Measurements from ENCODE around the gene PMIS2.

Gene PMIS2
- total RNA-seq = 0 to 0.55 (median 0) reads per million in 17 experiments

DNA sequence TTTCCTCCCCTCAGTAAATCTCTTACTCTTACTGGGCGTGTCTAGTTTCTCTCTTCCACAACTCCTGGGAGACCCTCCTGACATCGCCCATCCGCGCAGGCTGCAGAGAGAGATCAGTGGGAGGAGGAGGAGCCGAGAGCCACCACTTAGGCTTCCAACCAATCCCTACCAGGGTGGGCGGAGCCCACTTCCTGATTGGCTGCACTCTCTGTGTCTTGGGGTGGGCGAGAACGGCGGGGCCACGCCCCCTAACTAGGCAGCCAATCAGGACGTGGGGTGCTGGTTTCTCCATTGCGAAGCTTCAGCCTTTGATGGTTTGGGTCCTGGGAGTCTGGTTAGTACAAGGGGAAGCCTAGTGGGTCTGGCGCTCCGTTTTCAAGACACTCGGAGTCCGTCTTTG lies at the start of gene PMIS2:
Gene PMIS2, plus strand, starts transcription at position 326 of the 400 bp plus-strand sequence. CDS start 87 bp downstream, outside the sequence.
- peak in 1 of 4 experiments; percentile 5 for DNase-seq

DNA sequence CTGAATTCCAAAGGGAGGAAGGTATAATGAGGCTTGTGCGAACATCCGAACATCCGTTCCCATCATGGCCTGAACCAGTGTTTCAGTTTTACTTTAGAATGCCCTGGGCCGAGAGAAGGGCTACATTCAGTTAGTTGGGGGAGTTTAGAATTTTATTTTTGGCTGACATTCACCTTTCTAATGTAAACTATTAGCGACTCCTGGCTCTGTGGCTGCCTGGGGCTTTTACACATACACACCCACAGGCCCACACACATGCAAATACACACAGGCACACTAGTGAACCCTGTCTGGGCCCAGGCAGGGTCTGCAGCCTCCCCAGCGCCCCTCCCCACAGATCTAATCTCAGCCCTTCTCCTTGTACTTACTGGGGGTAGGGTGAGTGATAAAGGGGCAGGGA lies 46.7 kb upstream of the PMIS2 start:
- no peak for DNase-seq

DNA sequence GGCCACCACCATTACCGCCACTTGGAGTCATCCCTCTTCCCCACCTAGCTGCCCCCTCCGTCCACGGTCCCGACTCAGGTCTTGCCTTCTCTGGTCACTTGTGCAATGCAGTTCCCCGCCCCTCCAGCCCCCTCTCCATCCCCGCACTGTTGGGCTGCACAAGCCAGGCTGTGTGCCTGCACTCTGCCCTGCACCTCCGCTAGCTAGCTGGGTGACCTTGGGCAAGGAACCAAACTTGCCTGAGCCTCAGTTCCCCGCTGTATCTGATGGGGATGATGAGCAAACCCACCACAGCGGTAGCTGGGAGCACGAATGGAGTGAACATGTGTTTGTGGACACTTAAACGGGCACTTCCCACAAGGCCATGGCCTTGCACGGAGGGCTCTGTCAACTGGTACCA lies 46.1 kb upstream of the PMIS2 start:
- no peak for DNase-seq

DNA sequence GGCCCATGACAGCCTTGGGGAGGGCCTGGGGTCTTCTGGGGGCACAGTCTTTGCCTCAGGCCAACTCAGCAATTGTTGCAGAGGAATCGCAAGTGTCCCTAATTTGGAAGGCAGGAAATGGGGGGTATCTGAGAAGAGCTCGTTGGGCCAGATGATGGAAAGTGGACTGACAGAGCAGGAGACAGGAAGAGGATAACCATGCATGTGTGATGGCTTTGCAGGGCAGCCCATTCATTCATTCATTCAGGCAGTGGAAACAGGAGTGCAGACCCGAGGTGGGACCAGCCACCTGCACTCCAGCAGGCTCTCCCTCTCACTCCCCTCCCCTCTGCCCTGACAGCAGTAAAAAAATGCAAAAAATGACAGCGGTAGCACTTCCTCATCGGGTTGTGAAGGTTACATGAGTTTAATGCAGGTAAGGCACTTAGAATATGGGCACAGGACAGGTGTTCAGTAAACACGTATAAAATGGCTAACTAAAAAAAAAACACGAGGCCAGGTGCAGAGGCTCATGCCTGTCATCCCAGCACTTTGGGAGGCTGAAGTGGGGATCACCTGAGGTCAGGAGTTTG lies 45.5 kb upstream of the PMIS2 start:
- DNase-seq = no peak

DNA sequence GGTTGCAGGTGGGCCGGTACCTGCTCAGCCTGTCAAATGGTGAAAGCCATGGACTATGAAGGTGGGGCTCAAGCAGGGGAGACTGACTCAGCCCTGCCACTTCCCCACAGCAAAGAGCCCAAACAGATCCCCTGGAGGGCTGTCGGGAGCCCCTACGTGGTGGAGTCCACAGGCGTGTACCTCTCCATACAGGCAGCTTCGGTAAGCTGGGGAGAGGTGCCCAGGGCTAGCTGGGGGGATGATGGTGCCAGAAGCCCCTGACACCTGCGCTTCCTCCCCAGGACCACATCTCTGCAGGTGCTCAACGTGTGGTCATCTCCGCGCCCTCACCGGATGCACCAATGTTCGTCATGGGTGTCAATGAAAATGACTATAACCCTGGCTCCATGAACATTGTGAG lies 43.8 kb upstream of the PMIS2 start:
- DNase-seq = no peak

DNA sequence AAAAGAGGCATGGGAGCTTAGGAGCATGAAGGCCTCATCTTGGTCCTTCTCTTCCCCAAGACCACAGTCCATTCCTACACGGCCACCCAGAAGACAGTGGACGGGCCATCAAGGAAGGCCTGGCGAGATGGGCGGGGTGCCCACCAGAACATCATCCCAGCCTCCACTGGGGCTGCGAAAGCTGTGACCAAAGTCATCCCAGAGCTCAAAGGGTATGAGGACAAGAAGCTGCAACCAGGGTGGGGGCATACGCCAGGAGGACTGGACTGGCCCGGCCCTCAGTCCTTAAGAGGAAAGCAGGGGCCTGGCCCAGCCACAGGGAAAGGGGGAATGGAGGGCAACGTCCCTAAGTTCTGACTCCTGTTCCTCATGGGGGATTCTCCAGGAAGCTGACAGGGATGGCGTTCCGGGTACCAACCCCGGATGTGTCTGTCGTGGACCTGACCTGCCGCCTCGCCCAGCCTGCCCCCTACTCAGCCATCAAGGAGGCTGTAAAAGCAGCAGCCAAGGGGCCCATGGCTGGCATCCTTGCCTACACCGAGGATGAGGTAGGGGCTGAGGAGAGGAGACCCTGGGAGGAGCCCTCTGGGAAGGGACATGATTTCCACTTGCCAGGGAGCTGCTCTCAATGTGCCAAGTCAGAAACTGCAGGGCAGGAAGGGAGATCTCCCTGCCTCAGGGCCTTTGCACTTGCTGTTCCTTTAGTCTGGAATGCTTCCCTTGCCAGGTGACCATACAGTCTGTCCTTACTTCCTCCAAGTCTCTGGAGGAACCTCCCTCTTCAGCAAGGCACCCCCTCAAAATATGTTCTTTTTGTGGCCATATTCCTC lies 42.5 kb upstream of the PMIS2 start:
- DNase-seq = no peak

DNA sequence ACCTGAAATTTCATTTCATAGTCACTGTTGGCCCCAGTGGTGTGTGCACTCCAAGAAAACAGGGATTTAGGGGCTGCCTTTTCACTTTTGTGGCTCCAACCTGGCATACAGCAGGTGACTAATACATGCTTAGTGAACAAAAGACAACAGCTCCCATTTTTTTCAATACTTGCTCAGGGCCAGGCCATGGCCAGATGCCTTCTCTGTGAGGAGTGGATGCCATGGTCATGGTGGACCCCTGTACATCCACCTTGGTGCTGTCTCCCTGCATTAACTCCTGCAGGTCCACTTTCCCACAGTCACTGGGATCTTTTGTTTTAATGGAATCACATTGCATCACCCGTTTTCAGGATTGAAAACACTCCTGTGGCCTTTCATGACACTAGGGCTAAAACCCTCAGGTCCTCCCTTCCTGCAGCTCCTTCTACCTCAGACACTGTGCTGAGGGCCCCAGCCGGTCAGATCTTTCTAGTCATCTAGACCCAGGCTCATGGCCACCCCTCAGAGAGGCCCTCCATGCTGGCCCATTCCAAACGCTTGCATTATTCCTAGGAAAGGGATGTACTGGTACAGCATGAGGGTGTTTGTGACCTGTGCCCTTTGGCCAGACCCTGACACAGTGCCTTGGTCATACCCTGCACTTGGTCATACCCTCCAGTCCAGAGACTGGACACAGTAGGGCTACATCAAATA lies 41.7 kb upstream of the PMIS2 start:
- DNase-seq = no peak

DNA sequence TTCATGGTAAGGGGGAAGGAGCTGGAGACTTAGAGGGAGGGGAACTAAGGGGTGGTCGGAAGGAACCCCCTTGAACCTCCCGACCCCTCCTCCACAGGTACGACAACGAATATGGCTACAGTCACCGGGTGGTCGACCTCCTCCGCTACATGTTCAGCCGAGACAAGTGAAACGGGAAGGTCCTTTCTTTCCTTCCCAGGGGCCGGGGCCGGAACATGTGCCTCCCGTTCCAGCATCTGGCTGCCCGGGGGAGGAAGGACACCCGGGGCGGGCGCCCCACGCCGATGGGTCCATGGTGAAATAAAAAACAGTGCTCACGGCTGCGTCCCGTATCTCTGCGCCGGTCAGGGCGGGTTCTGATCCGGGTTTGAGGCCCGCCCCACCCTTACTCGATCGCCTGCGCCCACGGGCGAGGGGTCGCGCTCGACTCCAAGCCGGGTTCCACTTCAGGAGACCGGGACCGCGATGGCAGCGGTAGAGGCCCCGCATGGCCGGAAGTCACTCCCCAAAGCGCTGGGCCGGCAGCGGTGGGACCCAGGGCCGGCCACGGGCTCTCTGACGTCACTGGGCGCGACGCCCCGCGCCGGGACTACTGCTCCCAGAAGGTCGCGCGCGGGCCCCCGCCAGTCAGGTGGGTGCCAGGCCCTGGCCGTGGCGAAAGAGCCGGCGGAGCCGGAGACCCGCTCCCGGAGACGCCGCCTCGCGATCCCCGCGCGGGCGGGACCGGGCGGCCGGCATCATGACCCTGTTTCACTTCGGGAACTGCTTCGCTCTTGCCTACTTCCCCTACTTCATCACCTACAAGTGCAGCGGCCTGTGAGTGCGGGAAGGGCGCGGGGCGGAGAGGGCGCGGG lies 40.7 kb upstream of the PMIS2 start, which contains the start of gene TMEM147:
Gene TMEM147, plus strand, starts transcription at position 626 of the 854 bp plus-strand sequence. Its CDS starts 114 bp downstream, at position 740.
- DNase-seq = peak; percentile 93 to 98 (median 96)

DNA sequence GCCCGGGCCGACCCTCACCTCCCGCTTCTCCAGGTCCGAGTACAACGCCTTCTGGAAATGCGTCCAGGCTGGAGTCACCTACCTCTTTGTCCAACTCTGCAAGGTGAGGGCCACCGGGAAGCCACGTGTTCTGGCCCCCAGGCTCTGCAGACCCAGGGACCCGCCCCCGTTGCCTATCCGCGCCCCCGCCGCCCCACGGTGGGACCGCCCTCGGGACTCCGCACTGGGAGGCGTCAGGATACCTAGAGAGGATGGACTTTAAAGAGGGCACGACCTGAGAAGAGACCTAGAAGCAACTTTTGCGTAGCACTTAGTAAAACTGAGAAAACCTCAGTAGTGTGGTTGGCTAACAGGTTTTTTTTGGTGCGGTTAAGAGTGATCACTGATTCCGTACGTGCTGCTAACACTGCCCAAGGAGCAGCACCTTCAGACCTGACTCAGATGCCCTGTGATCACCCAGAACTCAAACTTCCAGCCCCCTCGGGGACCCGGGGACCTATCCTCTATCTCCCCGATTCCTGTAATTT lies 40.1 kb upstream of the PMIS2 start:
- DNase-seq = peak in 2 of 4 experiments; percentile 25 to 39

DNA sequence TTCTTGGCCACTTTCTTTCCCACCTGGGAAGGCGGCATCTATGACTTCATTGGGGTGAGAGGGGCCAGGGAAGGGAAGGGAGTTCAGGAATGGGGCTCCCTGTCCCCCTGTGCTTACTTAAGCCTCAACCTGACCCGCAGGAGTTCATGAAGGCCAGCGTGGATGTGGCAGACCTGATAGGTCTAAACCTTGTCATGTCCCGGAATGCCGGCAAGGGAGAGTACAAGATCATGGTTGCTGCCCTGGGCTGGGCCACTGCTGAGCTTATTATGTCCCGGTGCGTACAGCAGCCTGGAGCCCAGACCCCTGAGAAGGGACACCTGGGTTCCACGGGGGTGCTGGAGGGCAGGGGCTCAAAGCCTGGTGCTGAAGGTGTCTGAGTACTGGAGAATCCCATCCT lies 39.4 kb upstream of the PMIS2 start:
- no peak for DNase-seq

DNA sequence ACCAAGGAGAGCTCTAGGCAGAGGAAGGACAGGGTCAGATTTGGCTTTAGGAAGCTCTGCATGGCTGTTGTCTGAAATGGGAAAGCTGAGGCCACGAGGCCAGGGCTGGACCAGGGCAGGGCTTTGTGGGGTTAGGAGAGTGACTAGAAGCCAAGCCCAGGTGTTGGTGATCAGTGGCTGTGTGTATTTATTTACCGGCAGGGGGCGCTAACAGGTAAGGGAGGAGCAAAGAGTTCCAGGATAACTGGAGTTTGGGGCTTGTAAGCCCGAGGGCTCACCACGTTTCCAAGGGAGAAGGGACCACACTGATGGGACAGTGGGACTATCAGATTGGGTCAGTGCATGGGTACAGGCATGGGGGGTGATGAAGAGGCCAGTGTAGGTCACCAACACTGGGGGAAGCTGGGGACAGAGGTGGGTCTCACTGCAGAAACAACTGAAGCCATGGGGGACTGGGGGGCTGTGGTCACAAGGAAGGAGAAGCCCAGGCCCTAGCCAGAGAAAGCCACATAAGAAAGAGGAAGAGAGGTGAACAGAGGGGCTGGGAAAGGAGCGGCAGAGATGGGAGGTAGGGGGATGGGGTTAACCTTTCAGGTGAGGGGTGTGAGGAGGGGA lies 36.7 kb upstream of the PMIS2 start:
- peak; percentile 74 to 88 (median 78) for DNase-seq

DNA sequence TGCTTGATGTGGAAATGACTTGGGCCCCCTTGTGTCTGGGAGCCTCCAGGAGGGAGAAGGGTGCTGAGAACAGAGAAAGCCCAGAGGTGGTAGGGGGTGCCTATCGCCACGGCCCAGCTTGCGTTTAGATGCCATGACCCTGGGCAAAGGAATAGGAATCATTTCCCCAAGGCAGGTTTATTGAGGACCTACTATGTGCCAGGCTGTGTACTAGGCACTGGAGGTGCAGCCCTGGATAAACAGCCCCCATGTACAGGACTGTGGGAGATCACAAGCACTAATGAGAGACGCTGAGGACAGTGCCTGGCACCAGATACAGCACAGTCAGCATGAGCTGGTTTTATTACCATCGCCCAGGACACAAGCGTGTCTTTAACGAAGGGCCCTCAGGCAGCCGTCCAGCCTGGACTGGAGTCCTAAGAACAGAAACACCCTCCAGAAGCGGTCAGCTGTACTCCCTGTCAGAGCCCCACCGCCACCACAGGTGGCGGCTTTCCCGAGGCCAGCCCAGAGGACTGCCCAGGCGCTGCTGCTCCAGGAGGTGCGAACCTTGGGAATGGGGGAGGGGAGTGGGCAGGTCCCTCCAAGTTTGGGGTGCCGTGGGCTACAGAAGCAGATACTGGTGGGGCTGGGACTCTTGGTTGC lies 36.0 kb upstream of the PMIS2 start:
- no peak for DNase-seq

DNA sequence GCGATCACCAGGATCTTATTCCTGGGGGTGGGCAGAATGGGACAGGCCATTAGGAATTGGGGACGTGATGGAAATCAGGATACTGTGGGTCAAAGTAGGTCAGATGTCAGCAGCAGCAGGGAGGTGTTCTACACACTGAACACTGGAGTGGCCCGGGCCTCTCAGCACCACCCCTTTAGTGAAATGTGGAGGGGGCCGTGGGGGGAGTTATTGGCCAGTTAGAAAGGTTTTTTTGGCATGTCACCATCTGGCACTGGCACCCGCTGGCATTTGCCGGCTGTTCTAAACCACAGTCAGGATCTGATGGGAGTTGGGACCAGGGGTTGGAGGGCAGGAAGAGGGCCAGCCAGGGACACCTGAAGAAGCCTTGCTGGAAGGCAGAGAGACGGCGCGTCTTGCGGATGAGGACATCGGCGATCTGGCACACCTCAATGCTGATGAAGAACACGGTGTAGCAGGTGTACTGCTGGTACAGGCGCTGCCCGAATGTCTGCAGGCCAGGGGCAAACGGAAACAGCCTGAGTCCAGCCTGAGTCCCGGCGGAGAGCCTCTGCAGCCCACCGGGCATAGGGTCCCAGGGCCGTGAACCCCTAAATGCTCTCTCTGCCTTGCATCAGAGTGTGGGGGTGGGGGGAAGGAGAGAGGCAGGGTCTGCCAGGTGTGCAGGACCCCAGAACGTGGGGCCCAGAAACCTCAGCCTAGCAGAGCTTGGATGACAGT lies 34.7 kb upstream of the PMIS2 start:
- no peak for DNase-seq

DNA sequence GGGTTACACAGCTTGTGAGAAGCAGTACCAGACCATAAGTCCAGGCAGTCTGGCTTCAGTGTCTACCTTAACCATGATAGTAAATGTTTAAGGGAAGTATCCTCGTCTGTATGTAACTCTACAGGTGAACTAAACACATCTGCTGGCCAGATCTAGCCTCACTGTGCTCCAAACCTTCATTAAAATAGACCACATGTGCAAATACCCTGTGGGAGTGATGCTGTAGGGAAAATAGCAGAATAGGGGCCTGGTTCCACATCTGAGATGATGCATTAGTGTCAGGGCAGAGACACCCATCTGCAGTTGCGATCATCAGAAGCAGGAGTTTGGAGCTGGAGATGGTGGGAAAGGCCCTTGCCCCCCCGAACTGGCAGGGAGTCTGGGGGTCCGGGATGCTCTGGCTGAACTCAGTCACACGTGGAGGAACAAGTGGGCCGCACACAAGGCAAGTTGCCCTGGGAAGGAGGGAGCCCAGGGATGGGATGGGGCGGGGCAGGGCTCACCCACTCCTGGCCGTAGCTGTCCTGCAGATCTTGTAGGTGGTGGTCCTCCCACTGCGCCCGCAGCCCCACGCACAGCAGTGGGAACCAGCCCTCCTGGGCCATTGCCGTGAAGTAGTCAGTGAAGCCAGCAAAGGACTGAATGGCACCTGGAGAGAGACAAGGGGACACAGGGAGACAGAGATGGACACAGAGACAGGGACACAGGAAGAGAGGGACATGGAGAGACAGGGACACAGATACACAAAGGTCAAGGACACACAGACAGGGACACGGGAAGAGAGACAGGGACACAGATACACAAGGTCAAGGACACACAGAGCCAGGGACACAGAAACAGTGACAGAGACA lies 33.2 kb upstream of the PMIS2 start:
- no peak for DNase-seq

DNA sequence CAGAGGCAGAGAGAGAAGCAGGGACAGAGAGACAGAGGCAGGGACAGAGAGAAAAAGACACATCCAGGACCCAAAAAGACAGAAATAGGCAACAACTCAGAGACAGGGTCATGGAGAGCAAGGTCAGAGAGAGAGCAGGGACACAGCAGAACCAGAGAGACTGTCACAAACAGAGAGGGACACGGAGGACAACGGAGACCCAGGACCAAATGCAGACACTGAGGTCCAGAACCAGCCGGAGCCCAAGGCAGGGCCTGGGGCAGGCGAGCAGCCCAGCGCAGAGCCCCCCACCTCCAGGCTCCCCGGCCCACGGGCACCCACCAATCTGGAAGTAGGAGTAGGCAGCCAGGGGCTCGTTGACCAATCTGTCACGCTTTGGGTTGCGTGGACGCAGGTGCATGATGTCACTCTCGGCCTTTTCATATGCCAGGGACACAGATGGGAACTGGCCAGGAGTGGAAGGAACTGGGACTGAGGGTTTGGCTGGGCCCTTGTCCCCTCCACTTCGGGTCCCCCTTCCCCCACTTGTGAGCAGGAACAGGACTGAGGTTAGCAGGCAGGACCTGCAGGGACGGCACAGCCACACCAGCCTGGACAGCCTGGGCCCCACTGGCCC lies 32.5 kb upstream of the PMIS2 start:
- DNase-seq = no peak

DNA sequence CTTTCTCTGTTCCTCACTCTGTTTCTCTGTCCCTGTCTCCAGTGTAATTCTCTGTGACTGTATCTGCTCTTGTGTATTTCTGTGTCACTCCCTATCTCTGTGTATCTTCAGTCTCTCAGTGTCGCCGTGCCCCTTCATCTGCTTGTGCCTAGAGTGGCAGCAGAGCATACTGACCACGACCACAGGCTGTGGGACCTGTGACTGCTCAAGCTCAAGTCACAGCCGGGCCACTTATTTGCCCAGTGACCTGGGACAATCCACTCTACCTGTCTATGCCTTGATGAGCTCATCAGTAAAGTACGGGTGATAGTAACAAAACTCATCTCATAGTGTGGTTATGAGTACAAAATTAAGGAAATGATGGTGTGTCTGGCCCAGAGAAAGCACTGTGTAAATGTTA lies 31.9 kb upstream of the PMIS2 start:
- DNase-seq = no peak

DNA sequence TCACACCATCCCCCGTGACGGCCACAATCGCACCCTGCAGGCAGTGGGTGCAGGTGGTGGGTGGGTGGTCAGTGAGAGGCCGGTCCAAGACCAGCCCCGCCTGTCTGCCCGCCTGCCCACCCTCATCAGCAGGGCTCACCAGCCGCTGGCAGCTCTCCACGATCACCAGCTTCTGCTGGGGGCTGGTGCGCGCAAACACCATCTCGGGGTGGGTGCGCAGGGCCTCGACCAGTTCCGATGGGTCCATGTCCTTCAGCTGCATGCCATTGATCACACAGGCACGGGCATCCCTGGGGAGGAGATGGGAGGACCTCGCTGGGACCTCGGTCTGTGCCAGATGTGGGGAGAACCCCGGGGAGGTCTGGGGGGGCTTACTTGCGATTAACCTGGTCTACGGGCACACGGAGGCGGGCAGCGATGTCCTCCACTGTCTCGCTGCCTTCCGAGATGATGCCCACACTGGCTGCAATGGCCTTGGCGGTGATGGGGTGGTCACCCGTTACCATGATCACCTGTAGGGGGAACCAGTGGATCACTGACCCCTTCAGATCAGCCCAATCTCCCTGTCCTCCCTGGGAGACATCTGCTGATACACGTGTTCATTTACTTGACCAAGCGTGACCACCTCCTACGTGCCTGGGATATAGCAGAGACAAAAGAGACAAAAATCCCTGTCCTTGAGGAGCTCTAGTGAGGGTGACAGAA lies 30.5 kb upstream of the PMIS2 start:
- peak in 1 of 4 experiments; percentile 10 for DNase-seq

DNA sequence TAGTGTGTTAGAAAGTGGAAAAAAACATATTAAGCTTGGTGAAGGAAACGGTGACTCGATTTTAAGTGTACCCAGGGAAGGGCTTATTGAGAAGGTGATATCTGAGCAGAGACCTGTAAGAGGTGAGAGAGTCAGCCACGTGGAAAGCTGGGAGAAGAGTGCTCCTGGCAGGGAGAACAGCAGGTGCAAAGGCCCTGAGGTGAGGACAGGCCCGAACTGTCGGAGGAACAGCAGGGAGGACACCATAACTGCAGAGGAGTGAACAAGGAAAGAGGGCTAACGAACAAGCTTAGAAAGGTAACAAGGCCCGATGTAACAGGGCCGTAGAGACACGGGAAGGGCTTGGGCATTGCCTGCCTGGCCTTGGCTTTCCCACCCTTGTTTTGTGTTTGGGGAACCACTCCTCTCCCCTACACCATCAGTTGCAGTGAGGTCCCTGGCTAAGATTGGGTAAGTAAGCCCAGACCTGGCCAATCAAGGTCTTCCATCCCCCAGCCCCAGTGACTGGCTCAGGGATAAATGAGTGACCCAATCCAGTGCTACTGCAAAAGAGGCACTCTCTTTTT lies 29.9 kb upstream of the PMIS2 start:
- no peak for DNase-seq

Data from suppressor macrophage (primary cell).